GM21723 (cell line): ENCODE data around the gene CYP11A1.
A peak's percentile ranks its signal among the peaks of the same experiment; 100 is the strongest.
"Not testable (repeated sequence)": the region's sequence is repeated elsewhere in the genome, so short reads cannot be mapped to it uniquely, and the experiment has no call there.

Experiments used
- ATAC-seq: cut with Tn5 transposase; IDR thresholded peaks from one replicate; pipeline ENCODE4 v1.9.1; 2021; ENCODE audit warnings: mild to moderate bottlenecking, moderate library complexity; ENCODE audit not compliant: unreplicated experiment

CYP11A1 gene

GRCh38 chr15:74400915-74401757 lies 33.7 kb upstream of the CYP11A1 start:
- no peak for ATAC-seq

GRCh38 chr15:74400313-74400860 lies 32.9 kb upstream of the CYP11A1 start:
- ATAC-seq = no peak

DNA sequence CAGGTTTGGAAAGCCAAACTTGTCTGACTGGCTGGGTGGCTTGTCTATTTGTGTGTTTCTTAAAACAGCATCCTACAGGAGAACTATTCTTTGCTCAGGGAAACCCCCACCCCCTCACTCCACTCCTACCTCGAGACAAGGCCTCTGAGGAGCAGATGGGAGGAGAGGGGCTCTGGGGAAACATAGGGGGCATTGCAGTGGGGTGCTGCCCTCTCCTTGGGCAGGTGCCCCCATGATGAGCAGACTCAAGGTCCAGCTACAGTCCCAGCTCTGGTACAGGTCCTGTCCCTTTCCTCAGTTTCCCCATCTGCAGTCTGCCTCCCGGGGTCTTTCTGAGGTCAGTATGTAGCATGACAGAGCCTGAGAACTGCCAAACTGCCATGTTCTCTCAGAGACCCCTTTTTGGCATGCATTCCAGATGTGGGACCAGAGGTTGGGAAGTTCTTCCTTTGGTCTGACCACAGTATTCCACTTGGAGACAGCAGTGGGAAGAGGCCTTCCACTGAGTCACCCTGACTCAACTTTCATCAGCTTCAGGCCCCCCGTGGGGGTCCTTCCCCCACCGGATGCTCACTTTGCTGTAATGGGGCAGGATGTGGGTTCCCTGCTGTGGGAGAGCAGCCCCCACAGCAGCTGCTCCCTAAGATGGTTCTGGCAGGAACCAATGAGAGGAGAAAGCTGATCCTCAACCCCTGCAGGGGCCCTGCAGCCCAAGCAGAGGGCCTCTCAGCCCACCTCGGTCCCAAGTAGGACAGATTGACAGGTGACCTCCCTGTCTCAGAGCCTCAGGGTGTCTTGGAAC lies 32.3 kb upstream of the CYP11A1 start:
- ATAC-seq = no peak

GRCh38 chr15:74399100-74399499 lies 31.7 kb upstream of the CYP11A1 start:
- ATAC-seq = no peak

DNA sequence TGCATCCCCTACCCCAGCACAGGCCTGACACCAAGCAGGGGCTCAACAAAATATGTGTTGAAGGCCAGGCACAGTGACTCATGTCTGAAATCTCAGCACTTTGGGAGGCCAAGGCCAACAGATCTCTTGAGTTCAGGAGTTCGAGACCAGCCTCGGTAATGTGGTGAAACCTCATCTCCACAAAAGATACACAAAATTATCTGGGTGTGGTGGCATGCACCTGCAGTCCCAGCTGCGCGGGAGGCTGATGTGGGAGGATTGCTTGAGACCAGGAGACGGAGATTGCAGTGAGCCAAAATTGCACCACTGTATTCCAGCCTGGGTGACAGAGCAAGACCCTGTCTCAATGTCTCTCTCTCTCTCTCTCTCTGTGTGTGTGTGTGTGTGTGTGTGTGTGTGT lies 30.7 kb upstream of the CYP11A1 start:
- ATAC-seq = no peak

GRCh38 chr15:74397239-74398068 lies 30.0 kb upstream of the CYP11A1 start:
- ATAC-seq = no peak

GRCh38 chr15:74396445-74397238 lies 29.2 kb upstream of the CYP11A1 start:
- peak; percentile 37 for ATAC-seq

DNA sequence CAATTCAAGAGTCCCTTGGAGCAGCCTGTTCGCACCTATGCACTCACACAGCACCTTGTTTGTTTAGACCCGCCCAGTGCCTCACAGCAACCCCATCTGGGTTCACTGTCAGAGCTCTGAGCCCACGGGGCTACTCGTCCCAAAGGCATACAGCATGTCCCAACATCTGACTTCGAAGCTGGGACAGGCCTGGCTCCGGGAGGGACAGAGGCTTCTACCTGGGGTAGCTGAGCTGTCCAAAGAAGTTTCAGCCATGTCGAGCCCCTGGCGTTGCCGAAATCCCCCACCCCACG lies 28.6 kb upstream of the CYP11A1 start:
- ATAC-seq = peak; percentile 1

DNA sequence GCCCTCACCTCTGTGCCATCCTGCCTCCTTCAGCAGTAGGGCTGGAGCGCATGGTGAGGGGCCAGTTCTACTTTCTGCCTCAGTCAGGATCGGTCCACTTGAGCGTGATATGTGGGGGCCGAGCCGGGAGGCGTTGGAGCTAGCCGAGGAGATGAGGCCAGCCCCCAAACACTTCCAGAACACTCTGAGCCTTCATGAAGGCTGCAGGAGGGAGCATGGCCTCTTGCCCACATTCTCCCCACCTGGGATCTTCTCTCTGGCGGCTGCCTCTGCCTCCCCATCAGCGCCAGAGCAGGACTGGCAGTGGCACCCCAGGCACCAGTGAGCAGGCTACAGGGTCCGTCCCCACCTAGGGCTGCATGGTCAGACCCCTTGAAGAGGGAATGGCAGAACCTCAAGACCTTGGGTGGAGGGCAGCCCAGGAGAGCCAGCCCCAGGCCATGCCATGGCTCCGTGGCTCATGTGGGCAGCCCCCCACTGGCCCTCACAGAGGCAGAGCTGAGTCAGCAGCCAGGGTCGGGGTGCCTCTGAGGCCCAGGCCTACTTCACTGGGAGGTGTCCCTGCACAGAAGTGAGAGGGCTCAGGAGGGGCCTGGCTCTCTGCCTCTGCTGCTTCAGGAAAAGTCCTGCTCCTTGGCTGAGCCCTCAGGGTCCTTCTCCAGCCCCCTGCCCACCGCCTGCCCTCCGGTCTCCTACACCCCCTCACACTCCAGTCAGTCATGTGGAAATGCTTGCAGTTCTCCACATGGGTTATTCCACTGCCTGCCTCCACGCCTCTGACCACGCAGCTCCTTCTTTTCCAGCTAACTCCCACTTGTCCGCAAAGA lies 28.1 kb upstream of the CYP11A1 start:
- no peak for ATAC-seq

DNA sequence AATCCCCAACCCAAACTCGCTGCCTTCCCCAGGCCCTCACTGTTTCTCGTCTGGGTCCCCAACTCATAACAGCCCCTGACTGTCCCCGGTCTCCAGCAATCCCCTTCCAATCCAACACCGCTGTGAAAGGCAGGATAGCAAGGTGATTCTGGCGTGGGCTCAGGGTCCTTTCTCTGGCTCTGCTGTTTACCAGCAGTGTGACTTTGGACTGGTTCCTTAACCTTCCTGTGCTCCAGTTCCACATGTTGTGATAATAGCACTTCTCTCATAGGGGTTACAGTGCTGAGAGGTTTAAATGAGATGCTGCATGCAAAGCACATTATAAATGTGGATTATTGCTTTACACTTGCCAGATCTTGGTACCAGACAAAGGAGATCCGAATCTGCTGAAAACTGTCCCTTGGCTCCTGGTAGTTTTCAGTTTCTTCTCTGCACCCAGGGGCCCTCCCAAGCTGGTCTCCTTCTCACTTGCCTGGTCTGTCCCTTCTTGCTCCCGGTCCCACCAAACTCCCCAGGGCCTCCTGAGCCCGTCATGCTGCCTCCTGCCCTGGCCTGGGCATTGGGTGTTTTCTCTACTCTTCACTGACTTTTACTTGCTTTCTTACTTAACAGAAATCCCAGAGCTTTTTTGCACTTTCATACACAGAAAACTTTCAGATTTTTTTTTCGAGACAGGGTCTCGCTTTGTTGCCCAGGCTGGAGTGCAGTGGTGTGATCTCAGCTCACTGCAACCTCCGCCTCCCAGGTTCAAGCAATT lies 26.8 kb upstream of the CYP11A1 start:
- no peak for ATAC-seq

DNA sequence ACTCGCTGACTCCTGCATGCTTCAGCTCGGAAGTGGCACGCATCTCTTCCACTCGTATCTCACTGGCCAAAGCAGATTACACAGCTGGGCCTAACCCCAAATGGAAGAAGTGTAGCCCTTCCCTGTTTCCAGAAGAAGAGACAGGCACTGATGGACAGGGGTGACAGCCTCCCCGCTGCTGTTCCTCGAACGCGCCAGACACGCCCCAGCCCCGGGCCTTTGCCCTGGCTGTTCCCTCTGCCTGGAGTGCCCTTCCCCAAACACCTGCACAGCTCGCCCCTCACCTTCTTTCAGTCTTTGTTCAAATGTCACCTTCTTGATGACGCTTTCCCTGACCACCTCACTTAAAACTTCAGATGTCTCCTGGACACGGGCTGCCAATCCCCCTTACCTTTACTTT lies 26.0 kb upstream of the CYP11A1 start:
- ATAC-seq = no peak

DNA sequence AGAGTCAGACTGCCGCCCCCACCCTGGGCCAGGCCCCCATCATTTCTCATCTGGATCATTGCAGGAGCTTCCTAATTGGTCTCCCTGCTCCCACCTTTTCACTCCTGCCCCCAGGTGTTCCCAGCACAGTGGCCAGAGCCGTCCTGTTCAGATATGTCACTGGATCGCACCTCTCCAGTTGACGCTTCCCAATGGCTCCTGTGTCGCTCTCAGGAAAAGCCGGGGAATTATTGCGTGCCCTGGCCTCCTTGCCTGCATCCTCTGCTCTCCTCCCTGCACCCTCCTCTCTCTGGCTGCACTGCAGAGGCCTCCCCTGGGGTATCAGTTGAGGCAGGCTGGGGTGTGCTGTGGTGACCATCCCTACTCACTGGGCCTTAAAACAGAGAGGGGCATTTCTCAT lies 25.5 kb upstream of the CYP11A1 start:
- no peak for ATAC-seq

DNA sequence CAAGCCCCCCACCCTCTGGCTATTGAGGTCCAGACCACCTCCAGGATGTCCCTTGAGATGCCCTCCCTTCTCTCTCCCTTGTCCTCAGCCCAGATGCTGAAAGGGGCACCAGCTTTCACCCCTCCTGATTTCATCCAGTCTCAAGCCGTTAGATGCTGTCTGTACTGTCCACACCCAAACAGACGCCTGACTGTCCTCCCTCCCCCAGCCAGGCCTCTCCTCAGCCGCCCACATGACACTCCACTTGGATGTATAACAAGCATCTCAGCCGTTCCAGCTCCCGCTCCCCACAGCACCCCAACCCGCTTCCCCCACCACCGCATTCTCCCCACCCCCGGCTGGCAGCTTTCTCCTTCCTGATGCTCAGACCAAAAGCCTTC lies 25.0 kb upstream of the CYP11A1 start:
- no peak for ATAC-seq

DNA sequence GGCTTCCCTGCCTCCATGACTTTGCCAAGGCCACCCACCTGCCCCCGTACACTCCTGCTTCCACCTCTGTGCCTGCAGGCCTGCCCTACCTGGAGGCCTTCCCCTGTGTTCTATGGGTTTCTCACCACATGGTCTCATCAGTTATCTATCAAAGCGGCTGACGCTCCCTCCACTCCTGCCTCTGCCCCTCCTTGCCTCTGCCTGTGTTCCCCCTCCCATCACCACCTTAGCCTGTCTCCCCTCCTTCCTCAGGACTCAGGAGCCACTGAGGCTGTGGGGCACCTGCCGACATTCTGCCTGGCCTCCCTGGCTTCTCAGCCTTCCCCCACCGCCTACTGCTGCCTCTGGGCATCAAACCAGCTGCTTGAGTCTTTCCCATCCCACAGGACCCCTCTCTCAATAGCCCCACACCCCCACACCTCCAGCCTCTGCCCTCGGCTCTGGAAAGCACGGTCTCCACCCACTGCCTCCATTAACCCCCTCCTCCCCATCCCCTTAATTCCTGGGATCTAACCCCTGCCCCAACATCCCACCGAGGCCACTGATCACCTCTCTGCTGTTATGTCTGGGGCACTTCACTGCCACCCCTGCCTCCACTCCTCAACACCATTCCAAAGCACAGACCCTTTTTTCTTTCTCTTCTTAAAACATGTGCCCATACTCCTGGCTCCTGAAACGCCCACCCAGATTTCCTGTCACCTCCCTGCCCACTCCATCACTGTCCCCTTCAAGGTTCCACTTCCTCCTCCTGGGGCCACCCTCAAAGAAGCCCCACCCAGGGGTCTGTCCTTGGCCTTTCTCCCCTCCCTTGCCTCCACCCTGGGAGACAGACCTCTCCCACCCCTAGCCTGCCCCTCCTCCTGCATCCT lies 24.4 kb upstream of the CYP11A1 start:
- ATAC-seq = no peak

- no peak for ATAC-seq
These were observed 23.3 kb upstream of the CYP11A1 start for GRCh38 chr15:74390647-74391288.

DNA sequence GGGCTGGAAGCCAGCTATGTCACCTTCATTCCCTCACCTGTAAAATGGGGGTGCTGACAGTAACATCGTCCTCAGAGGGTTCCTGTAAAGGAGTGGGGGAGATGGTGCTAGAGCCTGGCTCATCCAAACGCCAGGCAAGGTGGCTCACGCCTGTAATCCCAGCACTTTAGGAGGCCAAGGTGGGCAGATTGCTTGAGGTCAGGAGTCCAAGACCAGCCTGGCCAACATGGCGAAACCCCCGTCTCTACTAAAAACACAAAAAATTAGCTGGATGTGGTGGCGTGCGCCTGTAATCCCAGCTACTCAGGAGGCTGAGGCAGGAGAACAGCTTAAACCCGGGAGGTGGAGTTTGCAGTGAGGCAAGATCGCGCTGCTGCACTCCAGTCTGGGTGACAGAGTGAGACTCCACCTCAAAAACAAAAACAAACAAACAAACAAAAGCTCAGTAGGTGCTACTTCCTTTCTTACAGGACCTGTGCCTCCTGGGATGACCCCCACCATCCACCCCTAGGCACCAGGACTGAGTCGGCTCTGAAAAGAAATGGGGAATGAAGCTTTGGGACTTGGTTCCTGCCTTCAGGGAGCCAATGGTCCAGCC lies 22.7 kb upstream of the CYP11A1 start:
- not testable (repeated sequence) for ATAC-seq
